Measurements from ENCODE around the gene CACNB4. TPM values are rescaled to one million over a fixed set of nuclear protein-coding genes. Genes with fewer than 3 reads are reported as not detected.

Gene CACNB4
- total RNA-seq, 1 experiment from 2014 or later = 1.7 TPM

GRCh38 chr2:151933266-151933804 is 165.5 kb downstream of the CACNB4 start:
- Histone ChIP-seq H3K4me3 (ENCODE audit: low read depth in 2 of 2, low read length in 2 of 2) (no peak overlapping the region), H3K9me3 (ENCODE audit: control insufficient read depth, insufficient read depth, low read depth, low read length) (no peaks in the 10 kb centered on the region), H3K4me1 (ENCODE audit: control insufficient read depth, insufficient read depth, low read length) (no peaks in the 10 kb centered on the region), H3K36me3 (ENCODE audit: control insufficient read depth, insufficient read depth, low read length) (no peaks in the 10 kb centered on the region), H3K27ac (ENCODE audit: low read length) (no peak overlapping the region), H3K27me3 (ENCODE audit: control insufficient read depth, insufficient read depth, low read length) (peaks cover 17% of the 10 kb centered on the region; the same call in 1 of the 2 replicates)
- in situ Hi-C loops (cut with HindIII; ENCODE audit: low pct_unique_long_range_greater_than_20kb, low sequenced_read_pairs) = no loop called here
- DNase-seq (ENCODE audit: low read depth, low spot score) = no peak
- ChIA-PET CTCF (interaction anchor here (0.6 kb wide), 1 partner anchor 8 kb away, joined by 6 read pairs; no protein-coding TSS in a partner anchor), POLR2A (no interaction called here)
- ATAC-seq = no peak
- TF ChIP-seq REST (IDR thresholded peaks at IDR 0.05; ENCODE audit: insufficient read depth in 1 of 2, low read depth in 2 of 2, low read length in 1 of 2) (no peak), CTCF (IDR thresholded peaks at IDR 0.05) (no peak), TCF7L2 (IDR thresholded peaks at IDR 0.05; ENCODE audit: low read depth, low read length) (no peak), SIN3A (IDR thresholded peaks at IDR 0.05; ENCODE audit: borderline replicate concordance, insufficient read depth, low read depth, low read length) (no peak), POLR2AphosphoS5 (IDR thresholded peaks at IDR 0.05; ENCODE audit: low read depth, low read length) (no peak)
- no TSS peak for BruUV-seq (replicated peaks)
- intact Hi-C loops (cut with micrococcal nuclease; ENCODE audit: unreplicated experiment) = no loop called here

GRCh38 chr2:151931756-151932155 is 167.1 kb downstream of the CACNB4 start:
- no peaks in the 10 kb centered on the region for H3K36me3 ChIP-seq (ENCODE audit: control insufficient read depth, insufficient read depth, low read length)
- ChIA-PET POLR2A (interaction anchor here (0.6 to 0.7 kb wide), 2 partner anchors 11 to 25 kb away, joined by 3 read pairs; no protein-coding TSS in a partner anchor), CTCF (no interaction called here)
- no peaks in the 10 kb centered on the region for H3K9me3 ChIP-seq (ENCODE audit: control insufficient read depth, insufficient read depth, low read depth, low read length)
- intact Hi-C loops (cut with micrococcal nuclease; ENCODE audit: unreplicated experiment) (no loop called here), in situ Hi-C loops (cut with HindIII; ENCODE audit: low pct_unique_long_range_greater_than_20kb, low sequenced_read_pairs) (no loop called here)
- H3K4me3 ChIP-seq (ENCODE audit: low read depth in 2 of 2, low read length in 2 of 2) = no peak overlapping the region
- no peaks in the 10 kb centered on the region for H3K4me1 ChIP-seq (ENCODE audit: control insufficient read depth, insufficient read depth, low read length)
- no peak for TF ChIP-seq SIN3A (IDR thresholded peaks at IDR 0.05; ENCODE audit: borderline replicate concordance, insufficient read depth, low read depth, low read length)
- TF ChIP-seq POLR2AphosphoS5 (IDR thresholded peaks at IDR 0.05; ENCODE audit: low read depth, low read length) = no peak
- no peak for TF ChIP-seq TCF7L2 (IDR thresholded peaks at IDR 0.05; ENCODE audit: low read depth, low read length)
- TF ChIP-seq CTCF (IDR thresholded peaks at IDR 0.05) = no peak
- TF ChIP-seq REST (IDR thresholded peaks at IDR 0.05; ENCODE audit: insufficient read depth in 1 of 2, low read depth in 2 of 2, low read length in 1 of 2) = no peak
- no peak overlapping the region for H3K27ac ChIP-seq (ENCODE audit: low read length)
- DNase-seq (ENCODE audit: low read depth, low spot score) (no peak), ATAC-seq (no peak)
- H3K27me3 ChIP-seq (ENCODE audit: control insufficient read depth, insufficient read depth, low read length) = peaks cover 18% of the 10 kb centered on the region; the same call in 1 of the 2 replicates
- no TSS peak for BruUV-seq (replicated peaks)

All from Panc1 (cell line).